CD14-positive monocyte (primary cell): ENCODE results near the gene MAD1L1. TPM values are rescaled to one million over a fixed set of nuclear protein-coding genes. Genes with fewer than 3 reads are reported as not detected.

ENCODE experiments used
- DNase-seq, 3 donors: peaks; one replicate each; pipeline ENCODE4 v3.0.0-alpha.2; 2011 to 2022
- H2AFZ ChIP-seq: 2 replicates; pipeline ENCODE4 v1.6.0; 2012; ENCODE audit warnings: mild to moderate bottlenecking, low read depth, low read length, inconsistent platforms; ENCODE audit not compliant: insufficient read depth, poor library complexity, severe bottlenecking
- H3K27ac ChIP-seq, 2 donors: 1 replicate in 1 of 2; 2 replicates in 1 of 2; pipeline ENCODE4 v1.5.1; 2012 to 2013; ENCODE audit warnings: low read length in 2 of 2, control low read depth in 1 of 2, inconsistent platforms in 1 of 2, low read depth in 1 of 2, mild to moderate bottlenecking in 1 of 2
- H3K27me3 ChIP-seq, 2 donors: one replicate each; pipeline versions ENCODE4 v1.6.0 to v1.6.1; 2011 to 2013; ENCODE audit warnings: low read length in 2 of 2; ENCODE audit not compliant: control insufficient read depth in 2 of 2, insufficient read depth in 2 of 2
- H3K36me3 ChIP-seq, 2 donors: replicated peaks in 1 of 2; 1 replicate in 1 of 2; 2 replicates in 1 of 2; pipeline versions ENCODE4 v1.5.1 to v1.6.1; 2012 to 2013; ENCODE audit warnings: low read length in 2 of 2, control low read depth in 1 of 2, inconsistent platforms in 1 of 2, mild to moderate bottlenecking in 1 of 2; ENCODE audit not compliant: insufficient read depth in 2 of 2, control insufficient read depth in 1 of 2
- H3K4me1 ChIP-seq, 2 donors: 1 replicate in 1 of 2; 2 replicates in 1 of 2; pipeline versions ENCODE4 v1.5.1 to v1.6.1; 2012 to 2013; ENCODE audit warnings: low read length in 2 of 2, control low read depth in 1 of 2, inconsistent platforms in 1 of 2, mild to moderate bottlenecking in 1 of 2, moderate library complexity in 1 of 2; ENCODE audit not compliant: insufficient read depth in 2 of 2, control insufficient read depth in 1 of 2
- H3K4me2 ChIP-seq: replicated peaks from 2 replicates; pipeline ENCODE3; 2012; ENCODE audit warnings: low read length, moderate library complexity, mild to moderate bottlenecking; ENCODE audit not compliant: poor library complexity, severe bottlenecking; ENCODE audit errors: extremely low read depth
- H3K4me3 ChIP-seq, 3 experiments: fragments of 200-600 bp in 1 of 3; sonication (generic) in 1 of 3; replicated peaks in 1 of 3; 1 replicate in 2 of 3; 2 replicates in 1 of 3; pipeline ENCODE4 v1.5.1; 2011 to 2013; ENCODE audit warnings: low read length in 3 of 3, mild to moderate bottlenecking in 3 of 3, control low read depth in 2 of 3, low read depth in 2 of 3, inconsistent platforms in 1 of 3, moderate library complexity in 1 of 3
- H3K79me2 ChIP-seq: 2 replicates; pipeline ENCODE4 v1.6.0; 2012; ENCODE audit warnings: mild to moderate bottlenecking, control low read depth, inconsistent platforms, low read length, moderate library complexity; ENCODE audit not compliant: insufficient read depth
- H3K9ac ChIP-seq: 2 replicates; pipeline ENCODE4 v1.6.0; 2017; ENCODE audit warnings: low read length, mild to moderate bottlenecking; ENCODE audit not compliant: insufficient read depth, poor library complexity, severe bottlenecking
- H3K9me3 ChIP-seq, 2 donors: replicated peaks in 1 of 2; 1 replicate in 1 of 2; 2 replicates in 1 of 2; pipeline versions ENCODE4 v1.5.1 to v1.6.1; 2012 to 2013; ENCODE audit warnings: low read length in 2 of 2, control low read depth in 1 of 2; ENCODE audit not compliant: control insufficient read depth in 1 of 2, insufficient read depth in 1 of 2
- H4K20me1 ChIP-seq: 2 replicates; pipeline ENCODE4 v1.6.0; 2012; ENCODE audit warnings: mild to moderate bottlenecking, low read length, control low read depth, moderate library complexity; ENCODE audit not compliant: insufficient read depth
- H3K27ac Mint-ChIP-seq, 7 donors: one replicate each; pipeline ENCODE4 v1.8.0; 2020; ENCODE audit warnings: mild to moderate bottlenecking in 7 of 7, mixed read lengths in 7 of 7, moderate library complexity in 6 of 7, inconsistent platforms in 2 of 7
- H3K27me3 Mint-ChIP-seq, 3 donors: one replicate each; pipeline ENCODE4 v1.8.0; 2021 to 2022; ENCODE audit warnings: low read depth in 3 of 3, mild to moderate bottlenecking in 3 of 3, mixed read lengths in 3 of 3, moderate library complexity in 3 of 3, inconsistent platforms in 1 of 3
- H3K36me3 Mint-ChIP-seq, 2 donors: one replicate each; pipeline ENCODE4 v1.8.0; 2020; ENCODE audit warnings: mixed read lengths in 2 of 2, inconsistent platforms in 1 of 2, mild to moderate bottlenecking in 1 of 2
- H3K4me1 Mint-ChIP-seq: one replicate; pipeline ENCODE4 v1.8.0; 2020; ENCODE audit warnings: mild to moderate bottlenecking, mixed read lengths
- H3K4me3 Mint-ChIP-seq, 2 donors: one replicate each; pipeline ENCODE4 v1.8.0; 2020; ENCODE audit warnings: mild to moderate bottlenecking in 2 of 2, mixed read lengths in 2 of 2, moderate library complexity in 1 of 2
- H3K9me3 Mint-ChIP-seq, 7 donors: one replicate each; pipeline ENCODE4 v1.8.0; 2020 to 2022; ENCODE audit warnings: mixed read lengths in 7 of 7, mild to moderate bottlenecking in 6 of 7, moderate library complexity in 6 of 7, inconsistent platforms in 2 of 7
- CTCF ChIP-seq: fragments of 200-600 bp; IDR thresholded peaks from one replicate; pipeline ENCODE4 v1.8.0; 2022; ENCODE audit warnings: antibody characterized with exemption, mild to moderate bottlenecking
- WGBS: methylation state at CpG from one replicate; pipeline ENCODE4 v1.1.5; 2013; ENCODE audit warnings: missing lambda C conversion rate; ENCODE audit not compliant: insufficient coverage; 5-methylcytosine and 5-hydroxymethylcytosine counted together
- intact Hi-C, 2 donors: fragments of 100-400 bp; cut with micrococcal nuclease; formaldehyde crosslinking; loops; one replicate each; pipeline versions ENCODE4 v1.15.0 to v1.15.1; 2023
- polyA plus RNA-seq, 3 donors: library from polyadenylated mRNA; depleted of rRNA in 1 of 3; unstranded in 2 of 3; stranded (reverse) in 1 of 3; fragments of 300-500 nt in 2 of 3; fragments of >200 nt in 1 of 3; fragmentation: Illumina TruSeq in 2 of 3; gene quantifications; 1 replicate in 2 of 3; 2 replicates in 1 of 3; pipeline ENCODE4 v1.2.3, GENCODE V29; 2012 to 2021

The MAD1L1 gene
- polyA plus RNA-seq, 3 donors: 22.0 to 39.4 (median 33.2) TPM

GRCh38 chr7:1857487-1858421, 375.0 kb downstream of the MAD1L1 start:
- Histone ChIP-seq H4K20me1 (peaks cover 85% of the 10 kb centered on the region), H3K9me3 (peaks cover 0 to 11% of the 10 kb centered on the region in 2 donors), H3K36me3 (no peaks in the 10 kb centered on the region), H2AFZ (no peak overlapping the region), H3K27me3 (no peaks in the 10 kb centered on the region), H3K27ac (no peak overlapping the region), H3K79me2 (no peaks in the 10 kb centered on the region), H3K4me2 (no peak overlapping the region), H3K4me1 (no peaks in the 10 kb centered on the region), H3K4me3 (no peak overlapping the region), H3K9ac (no peak overlapping the region)
- TF ChIP-seq CTCF: no peak
- Mint-ChIP-seq H3K4me1 (no peaks in the 10 kb centered on the region), H3K9me3 (peaks cover 0 to 29% (median 4%) of the 10 kb centered on the region in 7 donors), H3K27ac (peak overlapping the region in 1 of 7 donors; percentile 74), H3K4me3 (no peak overlapping the region), H3K27me3 (peaks cover 0 to 2% (median 2%) of the 10 kb centered on the region in 3 donors), H3K36me3 (peaks cover 5 to 10% of the 10 kb centered on the region in 2 donors)
- DNase-seq: no peak
- WGBS: 98% methylated on average over 25 of the region's 27 CpGs
- intact Hi-C loops: no loop called here

DNA sequence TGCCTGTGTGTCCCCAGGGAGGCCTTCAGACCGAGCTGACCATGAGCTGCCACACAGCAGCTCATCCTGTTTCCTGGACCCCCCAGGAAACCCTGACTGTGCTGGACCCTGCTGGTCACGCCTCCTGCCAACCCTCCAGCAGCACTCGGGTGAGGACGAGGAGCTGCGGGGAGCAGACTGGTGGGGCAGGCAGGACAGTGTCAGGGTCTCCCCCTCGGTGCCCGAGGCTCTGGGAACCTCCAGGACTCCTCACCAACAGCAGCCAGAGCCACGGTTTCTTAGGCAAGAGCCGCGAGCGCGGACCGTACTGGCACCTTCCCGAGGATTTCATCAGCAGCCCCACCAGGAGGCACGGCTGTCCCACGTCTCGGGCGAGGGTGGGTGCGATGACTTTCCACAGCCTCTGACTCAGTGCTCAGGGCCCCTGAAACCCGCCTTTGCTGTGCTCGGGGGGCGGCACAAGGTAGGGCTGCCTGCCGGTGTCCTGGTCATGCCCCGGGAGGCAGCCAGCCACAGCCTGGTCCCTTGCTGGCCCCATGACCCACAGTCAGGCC, 375.8 kb downstream of the MAD1L1 start:
- Histone ChIP-seq H3K9me3 (peaks cover 0 to 11% of the 10 kb centered on the region in 2 donors), H3K4me3 (no peak overlapping the region), H3K79me2 (no peaks in the 10 kb centered on the region), H3K4me2 (no peak overlapping the region), H2AFZ (no peak overlapping the region), H3K27me3 (no peaks in the 10 kb centered on the region), H4K20me1 (peaks cover 84% of the 10 kb centered on the region), H3K27ac (no peak overlapping the region), H3K36me3 (no peaks in the 10 kb centered on the region), H3K9ac (no peak overlapping the region), H3K4me1 (no peaks in the 10 kb centered on the region)
- Mint-ChIP-seq H3K4me3 (no peak overlapping the region), H3K27me3 (peaks cover 0 to 2% (median 2%) of the 10 kb centered on the region in 3 donors), H3K36me3 (peaks cover 3 to 10% of the 10 kb centered on the region in 2 donors), H3K9me3 (peaks cover 0 to 29% (median 4%) of the 10 kb centered on the region in 7 donors), H3K27ac (no peak overlapping the region), H3K4me1 (no peaks in the 10 kb centered on the region)
- DNase-seq: no peak
- intact Hi-C loops: no loop called here
- WGBS: 95% methylated on average over 20 of the region's 24 CpGs
- TF ChIP-seq CTCF: no peak
